GM19351 (cell line): ENCODE data around the gene OS9.

Experiments
- ATAC-seq: cut with Tn5 transposase; IDR thresholded peaks from one replicate; pipeline ENCODE4 v1.9.1; 2021; ENCODE audit warnings: mild to moderate bottlenecking, moderate library complexity; ENCODE audit not compliant: unreplicated experiment

Gene OS9

DNA sequence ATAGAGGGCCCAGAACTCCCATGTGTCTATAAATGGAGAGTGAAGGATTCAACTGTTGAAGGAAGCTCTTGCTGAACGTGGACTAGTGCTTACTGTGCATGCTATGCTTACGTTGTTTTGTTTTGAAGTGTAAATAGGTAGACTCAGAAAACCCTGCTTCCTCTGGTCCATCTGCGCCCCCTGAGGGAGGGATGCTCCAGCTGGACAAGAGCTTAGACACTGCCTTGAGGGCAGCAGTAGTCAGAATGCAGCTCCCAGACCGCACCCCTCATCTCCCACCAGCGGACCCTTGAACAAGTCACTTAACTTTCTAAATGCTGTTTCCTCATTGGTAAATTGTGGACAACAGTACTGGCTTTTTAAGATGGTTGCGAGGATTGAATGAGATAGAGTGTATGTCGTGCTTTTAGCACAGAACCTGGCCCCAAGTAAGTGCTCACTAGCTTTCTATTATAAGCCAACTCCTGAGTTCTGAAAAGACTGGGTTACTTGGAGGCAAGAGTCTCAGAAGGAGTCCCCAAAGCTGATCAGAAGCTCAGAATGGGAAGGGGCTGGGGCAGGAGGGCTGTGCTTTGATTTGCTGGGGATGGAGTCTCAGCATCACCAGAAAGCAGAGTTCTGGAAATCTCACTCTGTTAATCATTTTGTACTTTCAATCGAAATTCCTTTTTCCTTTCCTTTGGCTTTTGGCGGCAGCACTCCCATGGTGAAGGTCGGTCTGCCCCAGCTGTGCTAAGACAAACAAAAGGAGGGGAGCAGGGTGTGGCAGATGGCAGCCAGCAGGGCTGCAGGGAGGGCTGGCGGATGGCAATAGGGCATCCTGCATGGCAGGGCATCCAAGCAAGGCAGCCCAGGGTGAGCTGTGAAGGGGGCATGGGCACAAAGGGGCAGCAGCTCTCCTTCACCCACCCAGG lies 29.0 kb downstream of the OS9 start:
- no peak for ATAC-seq

GRCh38 chr12:57723630-57723962 lies 29.7 kb downstream of the OS9 start:
- ATAC-seq, result no peak

DNA sequence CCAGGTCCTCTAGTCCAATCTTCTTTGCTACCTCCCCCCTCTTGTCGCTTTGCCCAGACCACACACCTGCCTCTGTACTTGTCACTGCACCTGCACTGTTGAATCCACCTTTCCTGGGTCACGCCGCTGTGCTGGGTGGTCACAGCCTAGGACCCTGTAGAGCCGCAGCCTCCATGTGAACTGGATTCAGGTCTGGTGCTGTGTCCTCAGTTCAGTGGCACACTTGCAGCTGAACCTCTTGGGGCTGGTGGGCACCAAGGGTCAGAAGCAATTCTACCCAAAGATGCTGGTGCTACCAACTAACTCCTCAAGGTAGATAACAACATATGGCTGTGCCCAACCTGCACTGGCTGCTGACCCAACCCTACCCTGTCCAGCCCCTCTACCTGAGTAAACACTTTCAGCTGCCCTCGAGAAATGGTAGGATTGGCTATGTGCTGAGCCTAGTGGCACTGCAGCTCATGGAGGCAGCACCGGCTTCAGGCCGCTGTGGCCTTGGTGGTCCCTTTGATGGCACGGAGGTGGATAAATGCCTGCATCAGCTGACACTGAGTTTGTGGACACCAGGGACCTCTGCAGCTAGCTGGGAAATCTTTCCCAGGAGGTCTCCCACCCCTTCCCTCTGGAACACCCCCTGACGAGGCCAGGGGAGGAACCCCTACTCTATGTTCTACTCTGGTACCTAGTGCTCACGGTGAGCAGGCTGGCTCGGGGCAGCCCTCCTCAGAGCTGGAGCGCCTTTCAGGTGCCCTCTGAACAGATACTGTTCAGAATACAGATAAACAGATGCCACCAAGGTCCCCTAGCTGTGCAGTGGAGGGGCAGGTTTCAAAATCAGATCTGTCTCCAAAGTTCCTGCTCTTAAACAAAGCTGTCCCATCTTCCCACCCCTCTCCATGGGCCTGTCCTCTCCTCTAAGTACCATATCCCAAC lies 30.3 kb downstream of the OS9 start:
- ATAC-seq, result no peak

DNA sequence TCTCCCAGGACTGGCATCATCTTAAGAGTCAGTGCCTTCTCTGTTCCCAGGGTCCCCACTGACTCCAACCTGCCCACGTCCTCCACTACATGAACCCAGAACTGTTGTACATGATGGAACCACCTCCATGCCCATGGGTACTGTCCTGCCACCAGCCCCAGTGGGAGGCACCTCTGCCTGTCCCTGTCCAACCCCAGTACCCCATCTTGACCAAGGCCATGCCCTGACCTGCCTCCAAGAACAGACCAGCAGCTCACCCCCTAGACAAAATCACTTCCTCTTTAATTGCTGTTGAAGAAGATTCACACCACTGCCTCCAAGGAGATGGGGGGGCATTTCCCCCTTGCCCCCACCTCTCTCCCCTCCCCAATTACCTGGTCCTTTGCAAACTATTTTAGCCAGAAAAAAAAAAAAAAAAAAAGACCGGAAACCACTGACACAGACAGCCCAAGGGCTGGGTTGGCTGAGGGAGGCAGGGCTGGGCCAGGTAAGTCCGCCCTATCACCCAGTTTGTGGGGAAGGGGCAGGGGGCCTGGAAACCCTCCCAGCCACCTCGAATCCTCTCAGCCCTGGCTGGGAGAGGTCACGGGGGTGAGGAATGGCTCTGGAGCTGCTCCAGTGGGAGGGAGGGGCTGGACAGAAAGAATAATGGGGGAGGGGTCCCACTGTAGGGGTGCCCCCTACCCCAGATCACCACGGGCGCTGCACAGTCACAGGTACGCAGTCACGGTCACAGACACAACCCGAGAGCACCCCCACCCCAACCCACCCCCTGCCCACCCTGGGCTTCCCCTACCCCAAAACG lies 31.2 kb downstream of the OS9 start:
- ATAC-seq, result no peak

DNA sequence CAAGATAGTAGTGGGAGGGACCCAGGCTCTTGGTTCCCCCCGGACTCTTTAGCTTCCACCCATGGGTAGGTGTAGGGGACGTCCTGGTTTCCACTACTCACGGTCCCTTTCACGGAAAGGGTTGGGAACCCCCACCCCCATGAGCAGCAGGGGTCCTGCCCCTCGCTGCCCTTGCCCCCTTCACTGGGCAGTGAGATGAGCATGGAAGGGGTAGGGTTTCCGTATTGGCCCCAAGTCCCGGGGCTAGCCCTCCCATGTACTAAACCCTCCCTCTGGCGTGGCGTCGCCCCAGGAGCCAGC lies 31.9 kb downstream of the OS9 start:
- ATAC-seq, result no peak

- ATAC-seq, result no peak
Measured at GRCh38 chr12:57726151-57726883, 32.4 kb downstream of the OS9 start.

DNA sequence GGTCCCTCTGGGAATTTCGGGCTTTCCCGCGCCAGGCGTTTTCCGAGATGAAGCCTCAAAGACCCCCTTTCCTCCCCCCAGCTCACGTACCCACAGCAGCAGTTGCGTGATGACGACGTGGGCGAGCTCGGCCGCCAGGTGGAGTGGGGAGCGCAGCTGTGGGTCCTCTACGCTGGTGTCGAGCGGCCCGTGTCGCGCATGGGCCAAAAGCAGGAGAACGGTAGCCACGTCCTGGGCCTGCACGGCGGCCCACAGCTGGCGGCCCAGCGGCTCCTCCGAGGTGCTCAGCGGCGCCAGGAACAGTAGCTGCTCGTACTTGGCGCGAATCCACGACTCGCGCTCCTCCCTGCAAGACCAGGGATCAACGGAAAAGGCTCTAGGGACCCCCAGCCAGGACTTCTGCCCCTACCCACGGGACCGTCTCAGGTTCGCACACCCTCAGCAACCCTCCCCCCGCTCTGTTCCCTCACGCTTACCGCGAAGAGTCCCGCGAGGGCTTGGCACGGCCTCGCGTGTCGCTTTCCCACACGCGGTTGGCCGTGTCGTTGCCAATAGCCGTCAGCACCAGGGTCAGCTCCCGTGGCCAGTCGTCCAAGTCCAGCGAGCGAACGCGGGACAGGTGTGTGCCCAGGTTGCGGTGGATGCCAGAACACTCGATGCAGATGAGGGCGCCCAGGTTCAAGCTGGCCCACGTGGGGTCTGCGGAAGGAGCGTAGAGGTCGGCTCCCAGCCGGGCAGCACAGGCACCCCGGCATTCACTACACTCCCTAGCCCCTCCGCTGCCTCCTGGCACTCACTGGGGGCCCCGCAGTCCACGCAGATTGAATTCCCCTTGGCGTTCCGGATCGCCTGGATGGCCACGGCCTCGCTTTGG lies 33.2 kb downstream of the OS9 start:
- no peak for ATAC-seq

- no peak for ATAC-seq
Measured at GRCh38 chr12:57727758-57728395, 33.9 kb downstream of the OS9 start.

GRCh38 chr12:57729321-57729844 lies 35.5 kb downstream of the OS9 start:
- no peak for ATAC-seq

- ATAC-seq, result no peak
Measured at GRCh38 chr12:57730336-57731067, 36.6 kb downstream of the OS9 start.

DNA sequence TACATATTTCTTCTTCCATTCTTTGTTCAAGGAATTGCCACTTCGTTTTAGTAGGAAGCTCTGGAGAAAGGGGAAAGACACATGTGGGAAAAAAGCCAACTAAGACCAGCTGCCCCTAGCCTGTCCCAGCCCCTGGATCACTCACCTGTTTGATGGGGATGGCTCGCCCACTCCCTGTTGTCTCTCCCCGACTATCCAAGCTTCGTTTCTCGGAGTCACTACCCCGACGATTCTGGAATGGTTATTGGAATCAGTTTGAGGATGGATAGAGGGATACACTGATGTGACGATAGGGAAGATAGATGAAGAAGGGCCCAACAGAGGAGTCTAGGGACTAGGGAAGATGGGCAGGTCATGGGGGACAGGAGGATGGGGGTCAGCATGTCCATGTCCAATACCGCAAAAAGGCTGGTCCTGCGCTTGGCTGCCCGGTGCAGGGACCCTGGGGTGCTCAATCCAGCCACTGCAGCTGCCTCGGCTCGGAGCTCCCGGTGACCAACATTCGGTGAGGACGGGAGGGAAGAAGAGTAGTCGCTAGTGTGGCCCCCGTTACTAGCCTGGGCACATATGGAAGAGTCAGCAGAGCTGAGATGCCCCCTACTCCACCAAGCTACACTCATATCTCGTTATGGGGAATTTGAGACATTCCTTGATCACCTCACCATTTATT lies 37.6 kb downstream of the OS9 start:
- ATAC-seq, result no peak

- no peak for ATAC-seq
Measured at GRCh38 chr12:57732270-57732669, 38.3 kb downstream of the OS9 start.

- no peak for ATAC-seq
Measured at GRCh38 chr12:57732726-57733593, 39.0 kb downstream of the OS9 start.

DNA sequence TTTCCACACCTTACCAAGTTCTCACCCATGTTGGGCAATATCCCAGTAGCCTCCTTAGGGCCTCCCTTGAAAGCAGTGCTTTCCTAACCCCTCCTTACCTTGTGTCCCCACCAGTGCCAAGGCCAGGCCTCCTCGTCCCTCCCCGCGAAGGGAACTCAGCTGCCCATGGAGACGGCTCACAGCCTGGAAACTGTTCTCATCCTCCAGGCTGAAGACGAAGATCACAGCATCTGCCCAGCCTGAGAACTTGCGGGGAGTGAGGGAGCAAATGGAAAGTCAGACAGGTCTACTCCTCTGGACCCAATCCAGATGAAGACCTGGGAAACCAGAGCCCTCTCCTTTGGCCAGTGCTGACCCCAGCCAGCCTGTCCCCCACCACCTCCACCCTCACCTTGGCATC lies 40.0 kb downstream of the OS9 start:
- no peak for ATAC-seq

GRCh38 chr12:57734591-57734990 lies 40.7 kb downstream of the OS9 start:
- ATAC-seq, result no peak

GRCh38 chr12:57735198-57735855 lies 41.4 kb downstream of the OS9 start:
- ATAC-seq, result no peak
